CD4-positive, CD25-positive, alpha-beta regulatory T cell (primary cell): Measurements from ENCODE around the gene GLI3. TPM values are rescaled to one million over a fixed set of nuclear protein-coding genes. Genes with fewer than 3 reads are reported as not detected.

Source experiments
- ATAC-seq, 2 donors: fragments of 150-1000 bp; cut with Tn5 transposase; one replicate each; pipeline ENCODE4 v1.10.0; 2021; ENCODE audit warnings: low read depth in 2 of 2, moderate number of reproducible peaks in 2 of 2, moderate library complexity in 1 of 2
- DNase-seq, 3 donors: peaks; one replicate each; pipeline versions ENCODE4 v3.0.0 to v3.0.0-alpha.2; 2012 to 2022; ENCODE audit warnings: mixed read lengths in 1 of 3
- H3K27ac ChIP-seq: one replicate; pipeline ENCODE4 v1.7.0; 2013; ENCODE audit warnings: mild to moderate bottlenecking, low read length; ENCODE audit not compliant: insufficient read depth, poor library complexity, severe bottlenecking
- H3K27me3 ChIP-seq: one replicate; pipeline ENCODE4 v1.7.0; 2013; ENCODE audit warnings: low read length; ENCODE audit not compliant: control insufficient read depth, insufficient read depth
- H3K36me3 ChIP-seq: one replicate; pipeline ENCODE4 v1.7.0; 2013; ENCODE audit warnings: mild to moderate bottlenecking, low read length, moderate library complexity; ENCODE audit not compliant: control insufficient read depth, insufficient read depth
- H3K4me1 ChIP-seq: 2 replicates; pipeline ENCODE4 v1.7.0; 2013; ENCODE audit warnings: mild to moderate bottlenecking, low read length; ENCODE audit not compliant: insufficient read depth, control insufficient read depth, poor library complexity, severe bottlenecking
- H3K4me3 ChIP-seq: one replicate; pipeline ENCODE4 v1.7.0; 2013; ENCODE audit warnings: low read depth, mild to moderate bottlenecking, low read length, moderate library complexity
- H3K9me3 ChIP-seq, 2 experiments: 1 replicate in 1 of 2; 2 replicates in 1 of 2; pipeline ENCODE4 v1.7.0; 2013; ENCODE audit warnings: low read length in 2 of 2, mild to moderate bottlenecking in 1 of 2, moderate library complexity in 1 of 2; ENCODE audit not compliant: control insufficient read depth in 2 of 2
- H3K27ac Mint-ChIP-seq, 3 donors: one replicate each; pipeline ENCODE4 v1.8.0; 2020 to 2022; ENCODE audit warnings: mild to moderate bottlenecking in 3 of 3, mixed read lengths in 3 of 3, moderate library complexity in 2 of 3
- H3K27me3 Mint-ChIP-seq: one replicate; pipeline ENCODE4 v1.8.0; 2022; ENCODE audit warnings: mild to moderate bottlenecking, mixed read lengths
- H3K36me3 Mint-ChIP-seq: one replicate; pipeline ENCODE4 v1.8.0; 2020; ENCODE audit warnings: mixed read lengths
- H3K4me1 Mint-ChIP-seq, 4 donors: one replicate each; pipeline ENCODE4 v1.8.0; 2020 to 2022; ENCODE audit warnings: mixed read lengths in 4 of 4, mild to moderate bottlenecking in 1 of 4
- H3K4me3 Mint-ChIP-seq, 4 donors: one replicate each; pipeline ENCODE4 v1.8.0; 2020 to 2022; ENCODE audit warnings: mild to moderate bottlenecking in 4 of 4, mixed read lengths in 4 of 4, moderate library complexity in 3 of 4
- H3K9me3 Mint-ChIP-seq, 7 donors: one replicate each; pipeline ENCODE4 v1.8.0; 2020 to 2022; ENCODE audit warnings: mixed read lengths in 7 of 7, mild to moderate bottlenecking in 3 of 7, moderate library complexity in 2 of 7
- polyA plus RNA-seq, 4 donors: library from polyadenylated mRNA; unstranded; fragments of 300-500 nt; fragmentation: Illumina TruSeq; gene quantifications; one replicate each; pipeline ENCODE4 v1.2.3, GENCODE V29; 2021
- total RNA-seq: library from RNA; stranded (reverse); gene quantifications from one replicate; pipeline ENCODE4 v1.2.3, GENCODE V29; 2022

The GLI3 gene
- total and polyA plus RNA-seq, 5 donors from 2014 or later: not detected

DNA sequence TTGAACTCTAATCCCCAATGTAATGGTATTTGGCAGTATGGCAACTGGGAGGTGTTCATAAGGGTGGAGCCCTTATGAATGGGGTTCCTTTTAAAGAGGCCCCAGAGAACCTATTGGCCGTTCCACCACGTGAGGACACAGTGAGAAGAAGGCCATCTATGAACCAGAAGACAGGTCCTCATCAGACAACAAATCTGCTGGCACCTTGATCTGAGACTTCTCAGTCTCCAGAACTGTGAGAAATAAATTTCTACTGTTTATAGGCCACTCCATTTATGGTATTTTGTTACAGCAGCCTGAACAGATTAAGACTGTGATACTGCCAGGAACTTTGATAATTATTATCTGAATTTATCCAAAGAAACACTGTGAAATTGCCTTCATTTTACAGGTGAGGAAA, 132.3 kb downstream of the GLI3 start:
- H3K4me1 ChIP-seq: no peaks in the 10 kb centered on the region
- no peaks in the 10 kb centered on the region for H3K36me3 ChIP-seq
- Mint-ChIP-seq H3K4me1 (no peaks in the 10 kb centered on the region), H3K36me3 (no peaks in the 10 kb centered on the region), H3K9me3 (peaks cover 0 to 6% (median 0%) of the 10 kb centered on the region in 7 donors), H3K27me3 (no peaks in the 10 kb centered on the region), H3K4me3 (no peak overlapping the region), H3K27ac (no peak overlapping the region)
- H3K9me3 ChIP-seq: no peaks in the 10 kb centered on the region
- H3K4me3 ChIP-seq: no peak overlapping the region
- ATAC-seq (no peak), DNase-seq (no peak)
- no peak overlapping the region for H3K27ac ChIP-seq
- H3K27me3 ChIP-seq: no peaks in the 10 kb centered on the region

DNA sequence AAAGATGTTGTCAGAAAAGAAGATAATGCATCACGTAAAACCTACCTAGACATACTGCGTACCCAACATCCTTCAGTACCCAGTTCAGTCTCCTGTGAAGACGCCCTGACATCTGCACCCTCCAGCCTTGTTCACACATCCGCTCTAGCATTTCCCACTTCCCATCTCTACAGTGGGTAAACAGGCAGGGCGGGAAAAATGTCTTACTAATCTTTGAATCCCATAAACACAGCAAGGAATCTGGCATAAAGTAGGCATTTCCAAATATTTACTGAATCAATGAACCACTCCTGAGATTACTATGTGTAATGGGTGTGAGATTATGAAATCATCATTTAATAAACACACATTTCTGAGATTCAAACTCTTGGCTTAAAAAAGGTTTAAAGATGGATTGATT, 132.8 kb downstream of the GLI3 start:
- H3K27me3 Mint-ChIP-seq: no peaks in the 10 kb centered on the region
- no peak overlapping the region for H3K4me3 ChIP-seq
- no peaks in the 10 kb centered on the region for H3K4me1 ChIP-seq
- H3K36me3 Mint-ChIP-seq: no peaks in the 10 kb centered on the region
- H3K4me3 Mint-ChIP-seq: no peak overlapping the region
- no peak overlapping the region for H3K27ac Mint-ChIP-seq
- H3K36me3 ChIP-seq: no peaks in the 10 kb centered on the region
- DNase-seq (no peak), ATAC-seq (no peak)
- H3K9me3 ChIP-seq: no peaks in the 10 kb centered on the region
- no peaks in the 10 kb centered on the region for H3K4me1 Mint-ChIP-seq
- H3K9me3 Mint-ChIP-seq: peaks cover 0 to 6% (median 0%) of the 10 kb centered on the region in 7 donors
- H3K27me3 ChIP-seq: no peaks in the 10 kb centered on the region
- H3K27ac ChIP-seq: no peak overlapping the region

DNA sequence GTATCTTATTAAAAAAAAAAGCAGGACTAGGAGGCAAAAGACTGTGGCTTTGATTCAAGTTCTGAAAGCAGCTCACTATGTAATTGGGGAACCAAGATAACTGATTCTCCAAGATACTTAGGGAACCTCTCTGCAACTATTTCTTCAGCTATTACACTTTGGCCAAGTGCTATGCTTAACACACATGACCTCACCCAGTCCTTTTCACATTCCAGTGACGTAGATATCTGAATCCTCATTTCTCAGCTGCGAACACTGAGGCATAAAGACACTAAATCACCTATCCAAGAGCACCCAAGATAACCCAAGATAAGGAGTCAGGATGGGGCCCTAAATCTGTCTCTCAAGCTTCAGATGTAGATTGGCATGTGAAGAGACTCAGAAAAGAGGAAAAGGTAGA, 133.6 kb downstream of the GLI3 start:
- H3K9me3 ChIP-seq: no peaks in the 10 kb centered on the region
- no peaks in the 10 kb centered on the region for H3K27me3 ChIP-seq
- no peak overlapping the region for H3K4me3 Mint-ChIP-seq
- H3K27ac Mint-ChIP-seq: no peak overlapping the region
- no peak for DNase-seq
- H3K9me3 Mint-ChIP-seq: peaks cover 0 to 6% (median 0%) of the 10 kb centered on the region in 7 donors
- no peak overlapping the region for H3K27ac ChIP-seq
- no peaks in the 10 kb centered on the region for H3K36me3 Mint-ChIP-seq
- no peak overlapping the region for H3K4me3 ChIP-seq
- H3K36me3 ChIP-seq: no peaks in the 10 kb centered on the region
- no peak for ATAC-seq
- no peaks in the 10 kb centered on the region for H3K27me3 Mint-ChIP-seq
- no peaks in the 10 kb centered on the region for H3K4me1 ChIP-seq
- no peaks in the 10 kb centered on the region for H3K4me1 Mint-ChIP-seq

DNA sequence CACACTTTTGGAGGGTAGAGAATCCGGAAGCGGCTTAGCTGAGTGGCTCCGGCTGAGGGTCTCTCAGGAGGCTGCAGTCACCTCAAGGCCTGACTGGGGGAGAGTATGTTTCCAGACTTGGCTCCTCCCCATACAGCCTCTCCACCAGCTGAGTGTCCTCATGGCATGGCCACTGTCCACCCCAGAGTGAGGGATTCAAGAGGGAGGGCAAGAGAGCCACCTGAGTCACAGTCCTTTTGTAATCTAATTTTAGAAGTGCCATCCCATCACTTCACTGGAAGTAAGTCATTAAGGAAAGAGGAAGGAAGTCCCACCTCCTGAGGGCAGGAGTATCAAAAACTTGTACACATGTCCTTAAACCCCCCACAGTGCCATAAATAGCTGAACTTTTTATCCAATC, 134.0 kb downstream of the GLI3 start:
- DNase-seq (no peak), ATAC-seq (no peak)
- H3K9me3 ChIP-seq: no peaks in the 10 kb centered on the region
- Mint-ChIP-seq H3K4me1 (no peaks in the 10 kb centered on the region), H3K27me3 (no peaks in the 10 kb centered on the region), H3K36me3 (no peaks in the 10 kb centered on the region), H3K4me3 (no peak overlapping the region), H3K9me3 (peaks cover 0 to 6% (median 0%) of the 10 kb centered on the region in 7 donors), H3K27ac (no peak overlapping the region)
- H3K4me1 ChIP-seq: no peaks in the 10 kb centered on the region
- no peak overlapping the region for H3K27ac ChIP-seq
- no peaks in the 10 kb centered on the region for H3K36me3 ChIP-seq
- H3K27me3 ChIP-seq: no peaks in the 10 kb centered on the region
- no peak overlapping the region for H3K4me3 ChIP-seq

DNA sequence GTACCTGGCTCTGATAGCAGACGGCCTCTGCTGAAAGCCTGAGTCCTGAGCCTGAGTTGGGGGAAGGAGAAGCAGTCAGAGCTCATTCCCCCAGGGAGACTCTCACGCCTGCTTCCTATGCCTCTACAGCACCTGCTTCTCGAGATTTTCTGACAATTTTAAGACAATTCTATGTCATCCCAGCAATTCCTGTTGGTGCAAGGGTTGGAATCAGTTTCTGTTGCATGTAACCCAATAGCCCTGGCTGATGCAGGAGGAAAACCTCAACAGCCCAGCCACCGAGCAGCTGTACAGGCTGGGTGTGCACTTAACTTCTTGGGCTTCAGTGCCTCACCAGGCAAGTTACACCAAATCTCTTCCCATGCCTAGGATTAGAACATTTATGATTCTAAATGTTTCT, 134.7 kb downstream of the GLI3 start:
- H3K4me1 Mint-ChIP-seq: no peaks in the 10 kb centered on the region
- no peak overlapping the region for H3K4me3 ChIP-seq
- no peak for ATAC-seq

DNA sequence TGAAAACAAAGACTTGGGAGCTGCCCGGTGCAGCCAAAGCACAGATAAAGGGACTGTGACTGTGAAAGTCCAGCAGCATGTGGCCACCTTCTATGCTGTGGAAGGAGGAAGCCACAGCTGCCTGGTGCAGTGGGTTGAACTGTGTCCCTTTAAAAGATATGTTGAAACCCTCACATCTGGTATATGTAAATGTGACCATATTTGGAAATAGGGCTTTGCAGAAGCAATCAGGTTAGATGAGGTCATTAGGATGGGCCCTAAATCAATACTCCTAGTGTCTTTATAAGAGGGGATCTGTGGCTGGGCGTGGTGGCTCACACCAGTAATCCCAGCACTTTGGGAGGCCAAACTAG, 136.9 kb downstream of the GLI3 start:
- no peak for DNase-seq
- no peaks in the 10 kb centered on the region for H3K27me3 ChIP-seq
- H3K4me3 Mint-ChIP-seq: no peak overlapping the region

More for the DNA sequence above, 134.7 kb downstream of the GLI3 start:
- H3K4me3 Mint-ChIP-seq: no peak overlapping the region
- no peaks in the 10 kb centered on the region for H3K36me3 ChIP-seq
- H3K27ac ChIP-seq: no peak overlapping the region
- no peak overlapping the region for H3K27ac Mint-ChIP-seq
- no peaks in the 10 kb centered on the region for H3K27me3 ChIP-seq
- no peaks in the 10 kb centered on the region for H3K36me3 Mint-ChIP-seq
- no peak for DNase-seq
- peaks cover 0 to 6% (median 0%) of the 10 kb centered on the region in 7 donors for H3K9me3 Mint-ChIP-seq
- H3K4me1 ChIP-seq: no peaks in the 10 kb centered on the region
- no peaks in the 10 kb centered on the region for H3K27me3 Mint-ChIP-seq
- no peaks in the 10 kb centered on the region for H3K9me3 ChIP-seq

DNA sequence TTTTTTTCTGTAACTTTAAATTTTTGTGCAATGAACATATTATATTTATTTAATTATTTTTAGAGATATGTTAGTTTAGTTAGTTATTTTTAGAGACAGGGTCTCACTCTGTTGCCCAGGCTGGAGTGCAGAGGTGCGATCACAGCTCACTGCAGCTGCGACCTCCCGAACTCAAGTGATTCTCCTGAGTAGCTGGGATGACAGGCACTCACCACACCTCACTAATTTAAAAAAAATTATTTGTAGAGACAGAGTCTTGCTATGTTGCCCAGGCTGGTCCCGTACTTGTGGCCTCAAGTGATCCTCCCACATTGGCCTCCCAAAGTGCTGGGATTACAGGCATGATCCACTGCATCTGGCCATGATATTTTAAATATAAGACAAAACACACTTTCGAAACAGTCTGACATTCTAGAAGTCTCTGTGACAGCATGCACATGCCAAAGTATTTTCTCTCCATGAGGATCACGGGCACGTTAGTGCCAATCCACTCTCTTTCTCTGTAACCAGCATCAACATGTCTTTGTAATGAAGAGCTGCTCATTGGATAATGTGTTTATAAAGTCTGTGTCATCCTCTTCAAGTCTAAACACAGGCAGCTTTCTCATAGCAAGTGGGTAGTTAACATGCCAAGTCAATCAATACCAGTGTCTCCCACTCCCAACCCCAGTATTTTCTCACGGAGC, 137.4 kb downstream of the GLI3 start:
- H3K4me1 ChIP-seq: no peaks in the 10 kb centered on the region
- no peaks in the 10 kb centered on the region for H3K27me3 ChIP-seq
- H3K4me3 Mint-ChIP-seq: no peak overlapping the region
- H3K36me3 Mint-ChIP-seq: no peaks in the 10 kb centered on the region
- no peaks in the 10 kb centered on the region for H3K9me3 ChIP-seq
- no peak overlapping the region for H3K27ac ChIP-seq
- ATAC-seq (no peak), DNase-seq (no peak)
- peaks cover 0 to 7% (median 0%) of the 10 kb centered on the region in 7 donors for H3K9me3 Mint-ChIP-seq
- H3K27ac Mint-ChIP-seq: no peak overlapping the region
- no peak overlapping the region for H3K4me3 ChIP-seq
- no peaks in the 10 kb centered on the region for H3K27me3 Mint-ChIP-seq
- no peaks in the 10 kb centered on the region for H3K36me3 ChIP-seq
- no peaks in the 10 kb centered on the region for H3K4me1 Mint-ChIP-seq

More for the DNA sequence above, 136.9 kb downstream of the GLI3 start:
- Histone ChIP-seq H3K9me3 (no peaks in the 10 kb centered on the region), H3K4me3 (no peak overlapping the region), H3K27ac (no peak overlapping the region), H3K4me1 (no peaks in the 10 kb centered on the region), H3K36me3 (no peaks in the 10 kb centered on the region)
- ATAC-seq: no peak
- Mint-ChIP-seq H3K9me3 (peaks cover 0 to 7% (median 0%) of the 10 kb centered on the region in 7 donors), H3K36me3 (no peaks in the 10 kb centered on the region), H3K27me3 (no peaks in the 10 kb centered on the region), H3K4me1 (no peaks in the 10 kb centered on the region), H3K27ac (no peak overlapping the region)

DNA sequence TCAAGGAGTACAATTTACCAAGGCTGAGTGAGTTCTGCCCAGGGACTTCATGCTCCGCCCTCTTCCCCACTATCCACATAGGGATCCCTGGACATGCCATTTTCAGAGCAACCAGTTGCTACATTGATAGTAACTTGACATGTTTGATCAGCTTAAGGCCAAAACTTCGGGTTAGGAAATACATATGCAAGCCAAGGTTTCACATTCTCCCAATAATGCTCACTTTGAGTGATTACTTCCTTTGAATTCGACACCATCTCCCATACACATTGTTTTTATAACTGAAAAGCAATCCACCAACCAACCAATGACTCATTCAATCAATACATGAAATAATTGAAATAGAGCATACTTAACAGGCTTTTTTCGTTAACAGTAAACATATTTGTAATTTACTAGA, 137.9 kb downstream of the GLI3 start:
- H3K27ac Mint-ChIP-seq: no peak overlapping the region
- H3K9me3 Mint-ChIP-seq: peaks cover 0 to 7% (median 0%) of the 10 kb centered on the region in 7 donors
- Histone ChIP-seq H3K36me3 (no peaks in the 10 kb centered on the region), H3K27me3 (no peaks in the 10 kb centered on the region), H3K9me3 (no peaks in the 10 kb centered on the region), H3K4me1 (no peaks in the 10 kb centered on the region), H3K4me3 (no peak overlapping the region), H3K27ac (no peak overlapping the region)
- H3K36me3 Mint-ChIP-seq: no peaks in the 10 kb centered on the region
- no peaks in the 10 kb centered on the region for H3K27me3 Mint-ChIP-seq
- H3K4me1 Mint-ChIP-seq: no peaks in the 10 kb centered on the region
- DNase-seq: no peak
- H3K4me3 Mint-ChIP-seq: no peak overlapping the region
- no peak for ATAC-seq
